ENCODE data around the gene CORO1C. TPM values are rescaled to one million over a fixed set of nuclear protein-coding genes. Genes with fewer than 3 reads are reported as not detected.

CORO1C gene
- total and polyA plus RNA-seq, 4 donors: 23.2 to 58.6 (median 41.9) TPM

DNA sequence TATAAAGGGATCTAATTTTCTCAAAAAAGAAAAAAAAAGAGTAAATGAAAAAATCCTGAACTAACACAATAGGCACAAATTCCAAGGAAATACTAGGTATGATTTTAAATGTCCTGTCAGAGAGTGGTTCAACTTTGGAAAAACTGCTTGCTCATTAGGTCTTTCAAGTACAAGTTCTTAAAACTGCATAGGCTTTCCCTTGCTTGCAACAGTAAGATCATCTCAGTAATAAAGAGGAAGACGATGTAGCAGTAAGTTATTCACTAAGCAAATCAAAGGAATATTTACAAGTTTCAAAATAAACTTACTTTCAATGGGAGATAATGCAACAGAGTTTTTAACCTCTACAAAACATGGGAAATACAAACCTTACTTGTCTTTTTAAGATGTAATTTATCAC lies 21.6 kb downstream of the CORO1C start:
- no peak overlapping the region for H3K27ac ChIP-seq (ENCODE audit: low read depth in 1 of 2, low read length in 2 of 2)
- no peak overlapping the region for H3K9ac ChIP-seq (ENCODE audit: low read depth in 1 of 2, low read length in 2 of 2)
- H3K36me3 ChIP-seq (ENCODE audit: control insufficient read depth in 4 of 4, insufficient read depth in 3 of 4, low read depth in 1 of 4, low read length in 3 of 4): no peaks in the 10 kb centered on the region
- H3K4me1 ChIP-seq (ENCODE audit: control insufficient read depth in 4 of 4, insufficient read depth in 4 of 4, low read length in 3 of 4): peaks cover 0 to 6% (median 3%) of the 10 kb centered on the region in 4 donors
- no peaks in the 10 kb centered on the region for H3K9me3 ChIP-seq (ENCODE audit: control insufficient read depth in 4 of 4, low read length in 3 of 4)
- DNase-seq (ENCODE audit: low spot score): no peak
- WGBS: 69% methylated on average over 1 of the region's 1 CpG
- H3K4me3 ChIP-seq (ENCODE audit: low read depth in 1 of 3, low read length in 3 of 3): no peak overlapping the region
- no peaks in the 10 kb centered on the region for H3K27me3 ChIP-seq (ENCODE audit: control insufficient read depth in 4 of 4, insufficient read depth in 4 of 4, low read length in 3 of 4)
- TF ChIP-seq TAF1 (conservative IDR thresholded peaks at IDR 0.05) (no peak), FOXA1 (IDR thresholded peaks at IDR 0.05) (no peak), HNF4G (IDR thresholded peaks at IDR 0.05) (no peak), YY1 (IDR thresholded peaks at IDR 0.05) (no peak), NR2F2 (IDR thresholded peaks at IDR 0.05) (no peak)
- TF ChIP-seq, protein P1, sequence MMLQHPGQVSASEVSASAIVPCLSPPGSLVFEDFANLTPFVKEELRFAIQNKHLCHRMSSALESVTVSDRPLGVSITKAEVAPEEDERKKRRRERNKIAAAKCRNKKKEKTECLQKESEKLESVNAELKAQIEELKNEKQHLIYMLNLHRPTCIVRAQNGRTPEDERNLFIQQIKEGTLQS (IDR thresholded peaks at IDR 0.05): no peak
- TF ChIP-seq, protein P2, sequence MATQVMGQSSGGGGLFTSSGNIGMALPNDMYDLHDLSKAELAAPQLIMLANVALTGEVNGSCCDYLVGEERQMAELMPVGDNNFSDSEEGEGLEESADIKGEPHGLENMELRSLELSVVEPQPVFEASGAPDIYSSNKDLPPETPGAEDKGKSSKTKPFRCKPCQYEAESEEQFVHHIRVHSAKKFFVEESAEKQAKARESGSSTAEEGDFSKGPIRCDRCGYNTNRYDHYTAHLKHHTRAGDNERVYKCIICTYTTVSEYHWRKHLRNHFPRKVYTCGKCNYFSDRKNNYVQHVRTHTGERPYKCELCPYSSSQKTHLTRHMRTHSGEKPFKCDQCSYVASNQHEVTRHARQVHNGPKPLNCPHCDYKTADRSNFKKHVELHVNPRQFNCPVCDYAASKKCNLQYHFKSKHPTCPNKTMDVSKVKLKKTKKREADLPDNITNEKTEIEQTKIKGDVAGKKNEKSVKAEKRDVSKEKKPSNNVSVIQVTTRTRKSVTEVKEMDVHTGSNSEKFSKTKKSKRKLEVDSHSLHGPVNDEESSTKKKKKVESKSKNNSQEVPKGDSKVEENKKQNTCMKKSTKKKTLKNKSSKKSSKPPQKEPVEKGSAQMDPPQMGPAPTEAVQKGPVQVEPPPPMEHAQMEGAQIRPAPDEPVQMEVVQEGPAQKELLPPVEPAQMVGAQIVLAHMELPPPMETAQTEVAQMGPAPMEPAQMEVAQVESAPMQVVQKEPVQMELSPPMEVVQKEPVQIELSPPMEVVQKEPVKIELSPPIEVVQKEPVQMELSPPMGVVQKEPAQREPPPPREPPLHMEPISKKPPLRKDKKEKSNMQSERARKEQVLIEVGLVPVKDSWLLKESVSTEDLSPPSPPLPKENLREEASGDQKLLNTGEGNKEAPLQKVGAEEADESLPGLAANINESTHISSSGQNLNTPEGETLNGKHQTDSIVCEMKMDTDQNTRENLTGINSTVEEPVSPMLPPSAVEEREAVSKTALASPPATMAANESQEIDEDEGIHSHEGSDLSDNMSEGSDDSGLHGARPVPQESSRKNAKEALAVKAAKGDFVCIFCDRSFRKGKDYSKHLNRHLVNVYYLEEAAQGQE (IDR thresholded peaks at IDR 0.05): no peak

DNA sequence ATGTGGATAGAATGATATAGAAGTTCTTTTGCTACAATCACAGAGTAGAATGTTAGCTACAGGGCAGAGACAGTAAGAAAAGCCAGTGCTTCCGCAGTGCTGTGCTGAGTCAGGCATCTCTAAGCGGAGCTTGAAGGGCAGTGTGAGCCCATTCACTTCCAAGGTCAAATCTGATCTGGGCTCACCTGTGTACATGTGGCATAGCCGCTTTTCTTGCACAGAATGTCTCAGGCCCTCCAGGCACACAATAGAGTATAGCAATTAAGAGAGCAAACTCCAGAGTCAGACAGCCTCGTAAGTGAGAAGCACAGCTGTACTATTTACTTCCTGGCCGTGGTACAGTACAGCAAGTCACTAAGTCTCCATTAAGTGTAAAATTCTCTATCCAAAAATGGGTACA lies 26.8 kb downstream of the CORO1C start:
- H3K36me3 ChIP-seq (ENCODE audit: control insufficient read depth in 4 of 4, insufficient read depth in 3 of 4, low read depth in 1 of 4, low read length in 3 of 4): peaks cover 0 to 11% (median 2%) of the 10 kb centered on the region in 4 donors

More for the DNA sequence above, 26.8 kb downstream of the CORO1C start:
- Histone ChIP-seq H3K9me3 (ENCODE audit: control insufficient read depth in 4 of 4, low read length in 3 of 4) (no peaks in the 10 kb centered on the region), H3K27me3 (ENCODE audit: control insufficient read depth in 4 of 4, insufficient read depth in 4 of 4, low read length in 3 of 4) (no peaks in the 10 kb centered on the region), H3K4me1 (ENCODE audit: control insufficient read depth in 4 of 4, insufficient read depth in 4 of 4, low read length in 3 of 4) (no peaks in the 10 kb centered on the region), H3K4me3 (ENCODE audit: low read depth in 1 of 3, low read length in 3 of 3) (no peak overlapping the region), H3K27ac (ENCODE audit: low read depth in 1 of 2, low read length in 2 of 2) (no peak overlapping the region), H3K9ac (ENCODE audit: low read depth in 1 of 2, low read length in 2 of 2) (no peak overlapping the region)
- 86% methylated on average over 5 of the region's 5 CpGs for WGBS
- no peak for DNase-seq (ENCODE audit: low spot score)
- TF ChIP-seq FOXA1 (IDR thresholded peaks at IDR 0.05): no peak
- TF ChIP-seq, protein P1 (IDR thresholded peaks at IDR 0.05): no peak
- TF ChIP-seq FOXA2 (IDR thresholded peaks at IDR 0.05): no peak
- TF ChIP-seq, protein P3, sequence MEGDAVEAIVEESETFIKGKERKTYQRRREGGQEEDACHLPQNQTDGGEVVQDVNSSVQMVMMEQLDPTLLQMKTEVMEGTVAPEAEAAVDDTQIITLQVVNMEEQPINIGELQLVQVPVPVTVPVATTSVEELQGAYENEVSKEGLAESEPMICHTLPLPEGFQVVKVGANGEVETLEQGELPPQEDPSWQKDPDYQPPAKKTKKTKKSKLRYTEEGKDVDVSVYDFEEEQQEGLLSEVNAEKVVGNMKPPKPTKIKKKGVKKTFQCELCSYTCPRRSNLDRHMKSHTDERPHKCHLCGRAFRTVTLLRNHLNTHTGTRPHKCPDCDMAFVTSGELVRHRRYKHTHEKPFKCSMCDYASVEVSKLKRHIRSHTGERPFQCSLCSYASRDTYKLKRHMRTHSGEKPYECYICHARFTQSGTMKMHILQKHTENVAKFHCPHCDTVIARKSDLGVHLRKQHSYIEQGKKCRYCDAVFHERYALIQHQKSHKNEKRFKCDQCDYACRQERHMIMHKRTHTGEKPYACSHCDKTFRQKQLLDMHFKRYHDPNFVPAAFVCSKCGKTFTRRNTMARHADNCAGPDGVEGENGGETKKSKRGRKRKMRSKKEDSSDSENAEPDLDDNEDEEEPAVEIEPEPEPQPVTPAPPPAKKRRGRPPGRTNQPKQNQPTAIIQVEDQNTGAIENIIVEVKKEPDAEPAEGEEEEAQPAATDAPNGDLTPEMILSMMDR (IDR thresholded peaks at IDR 0.05; ENCODE audit: low read depth, low read length, missing input control): no peak
- no peak for TF ChIP-seq RAD21 (IDR thresholded peaks at IDR 0.05)
- TF ChIP-seq, protein P4, sequence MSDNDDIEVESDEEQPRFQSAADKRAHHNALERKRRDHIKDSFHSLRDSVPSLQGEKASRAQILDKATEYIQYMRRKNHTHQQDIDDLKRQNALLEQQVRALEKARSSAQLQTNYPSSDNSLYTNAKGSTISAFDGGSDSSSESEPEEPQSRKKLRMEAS (IDR thresholded peaks at IDR 0.05): no peak
- TF ChIP-seq GABPA (IDR thresholded peaks at IDR 0.05 in 1 of 2, conservative IDR thresholded peaks at IDR 0.05 in 1 of 2): no peak
- no peak for TF ChIP-seq HNF4G (IDR thresholded peaks at IDR 0.05)
- no peak for TF ChIP-seq EGR1 (IDR thresholded peaks at IDR 0.05; ENCODE audit: low read depth in 2 of 2)
- TF ChIP-seq TAF1 (conservative IDR thresholded peaks at IDR 0.05): no peak
- TF ChIP-seq YY1 (IDR thresholded peaks at IDR 0.05): no peak
- no peak for TF ChIP-seq RXRA (IDR thresholded peaks at IDR 0.05)
- TF ChIP-seq JUND (IDR thresholded peaks at IDR 0.05): no peak
- no peak for TF ChIP-seq NR2F2 (IDR thresholded peaks at IDR 0.05)
- TF ChIP-seq, protein P2 (IDR thresholded peaks at IDR 0.05): no peak
- no peak for TF ChIP-seq SP1 (IDR thresholded peaks at IDR 0.05)
- TF ChIP-seq HNF4A (conservative IDR thresholded peaks at IDR 0.05): no peak

All from liver (tissue), 9 donors.